Vagina (tissue), 2 donors: ENCODE data around the gene C3orf33.

ENCODE experiments used
- POLR2A ChIP-seq, 2 donors: fragments of 450-650 bp; IDR thresholded peaks; one replicate each; pipeline ENCODE4 v1.6.1; 2017; ENCODE audit warnings: antibody characterized with exemption in 2 of 2, mild to moderate bottlenecking in 2 of 2, moderate library complexity in 2 of 2
- POLR2AphosphoS5 ChIP-seq, 2 donors: sonication (generic); formaldehyde crosslinking; IDR thresholded peaks; one replicate each; pipeline ENCODE4 v1.9.0; 2017; ENCODE audit warnings: antibody characterized with exemption in 2 of 2, mild to moderate bottlenecking in 2 of 2, low read depth in 1 of 2; ENCODE audit not compliant: insufficient read depth in 1 of 2
- TF ChIP-seq, protein P1 (sequence below), 3 experiments: fragments of 450-650 bp in 2 of 3; fragments of 200-600 bp in 1 of 3; sonication (generic) in 1 of 3; IDR thresholded peaks; one replicate each; pipeline ENCODE4 v1.5.1; 2017 to 2019; ENCODE audit warnings: antibody characterized with exemption in 3 of 3, mild to moderate bottlenecking in 2 of 3, moderate library complexity in 2 of 3

DNA sequence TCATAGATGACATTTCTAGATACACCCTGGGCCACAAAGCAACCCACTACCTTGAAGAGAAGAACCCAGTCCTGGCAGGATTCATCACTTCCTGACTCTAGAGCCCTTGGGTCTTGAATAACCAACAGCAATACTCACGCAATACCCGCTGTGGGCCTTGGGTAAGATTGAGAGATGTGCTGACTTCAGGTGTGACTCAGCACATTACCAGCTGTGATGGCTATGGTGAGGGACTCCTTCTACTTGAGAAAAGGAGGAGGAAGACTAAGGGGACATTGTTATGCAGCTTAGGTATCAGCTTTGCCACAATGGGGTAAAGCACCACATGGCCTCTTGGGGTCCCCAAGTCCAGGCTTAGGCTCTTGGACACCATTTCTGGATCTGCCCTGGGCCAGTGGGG, 14.9 kb downstream of the C3orf33 start:
- TF ChIP-seq, protein P1, sequence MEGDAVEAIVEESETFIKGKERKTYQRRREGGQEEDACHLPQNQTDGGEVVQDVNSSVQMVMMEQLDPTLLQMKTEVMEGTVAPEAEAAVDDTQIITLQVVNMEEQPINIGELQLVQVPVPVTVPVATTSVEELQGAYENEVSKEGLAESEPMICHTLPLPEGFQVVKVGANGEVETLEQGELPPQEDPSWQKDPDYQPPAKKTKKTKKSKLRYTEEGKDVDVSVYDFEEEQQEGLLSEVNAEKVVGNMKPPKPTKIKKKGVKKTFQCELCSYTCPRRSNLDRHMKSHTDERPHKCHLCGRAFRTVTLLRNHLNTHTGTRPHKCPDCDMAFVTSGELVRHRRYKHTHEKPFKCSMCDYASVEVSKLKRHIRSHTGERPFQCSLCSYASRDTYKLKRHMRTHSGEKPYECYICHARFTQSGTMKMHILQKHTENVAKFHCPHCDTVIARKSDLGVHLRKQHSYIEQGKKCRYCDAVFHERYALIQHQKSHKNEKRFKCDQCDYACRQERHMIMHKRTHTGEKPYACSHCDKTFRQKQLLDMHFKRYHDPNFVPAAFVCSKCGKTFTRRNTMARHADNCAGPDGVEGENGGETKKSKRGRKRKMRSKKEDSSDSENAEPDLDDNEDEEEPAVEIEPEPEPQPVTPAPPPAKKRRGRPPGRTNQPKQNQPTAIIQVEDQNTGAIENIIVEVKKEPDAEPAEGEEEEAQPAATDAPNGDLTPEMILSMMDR (IDR thresholded peaks at IDR 0.05) = no peak
- TF ChIP-seq POLR2AphosphoS5 (IDR thresholded peaks at IDR 0.05; ENCODE audit: insufficient read depth in 1 of 2, low read depth in 1 of 2) (no peak), POLR2A (IDR thresholded peaks at IDR 0.05) (no peak)
